NT2/D1 (cell line): ENCODE results near the gene ISOC1.

Experiments used
- DNase-seq: peaks from one replicate; pipeline ENCODE4 v3.0.0-alpha.2; 2011; ENCODE audit warnings: low read depth, low spot score
- H3K27me3 ChIP-seq: 2 replicates; pipeline ENCODE4 v1.6.0; 2011; ENCODE audit warnings: mild to moderate bottlenecking; ENCODE audit not compliant: insufficient read length, insufficient read depth
- H3K36me3 ChIP-seq: 2 replicates; pipeline ENCODE4 v1.6.1; 2011; ENCODE audit warnings: mild to moderate bottlenecking, low read length, mixed read lengths; ENCODE audit not compliant: insufficient read depth, insufficient read length
- H3K4me1 ChIP-seq: 2 replicates; pipeline ENCODE4 v1.5.1; 2011; ENCODE audit not compliant: insufficient read depth, insufficient read length
- H3K4me3 ChIP-seq: 2 replicates; pipeline ENCODE4 v1.5.1; 2011; ENCODE audit warnings: low read depth; ENCODE audit not compliant: insufficient read length
- H3K9ac ChIP-seq: 2 replicates; pipeline ENCODE4 v1.6.0; 2011; ENCODE audit warnings: low read depth; ENCODE audit not compliant: insufficient read length
- H3K9me3 ChIP-seq: 2 replicates; pipeline ENCODE4 v1.5.1; 2011; ENCODE audit warnings: mild to moderate bottlenecking, low read length; ENCODE audit not compliant: insufficient read depth
- SUZ12 ChIP-seq: IDR thresholded peaks from 2 replicates; pipeline ENCODE4 v1.6.1; 2011; ENCODE audit not compliant: insufficient read length, insufficient read depth; ENCODE audit errors: extremely low read depth
- YY1 ChIP-seq: IDR thresholded peaks from 2 replicates; pipeline ENCODE4 v1.6.1; 2011; ENCODE audit not compliant: insufficient read length, insufficient read depth
- ZNF274 ChIP-seq: IDR thresholded peaks from 2 replicates; pipeline ENCODE4 v1.6.1; 2011; ENCODE audit warnings: mild to moderate bottlenecking, low read depth, low read length

Gene ISOC1

GRCh38 chr5:129103397-129103796, 8.8 kb downstream of the ISOC1 start:
- H3K4me3 ChIP-seq = no peak overlapping the region
- TF ChIP-seq ZNF274 = no peak
- TF ChIP-seq SUZ12 = no peak
- H3K27me3 ChIP-seq = no peaks in the 10 kb centered on the region
- no peaks in the 10 kb centered on the region for H3K4me1 ChIP-seq
- no peak for DNase-seq
- peaks cover 17% of the 10 kb centered on the region for H3K36me3 ChIP-seq
- H3K9me3 ChIP-seq = no peaks in the 10 kb centered on the region
- H3K9ac ChIP-seq = no peak overlapping the region

DNA sequence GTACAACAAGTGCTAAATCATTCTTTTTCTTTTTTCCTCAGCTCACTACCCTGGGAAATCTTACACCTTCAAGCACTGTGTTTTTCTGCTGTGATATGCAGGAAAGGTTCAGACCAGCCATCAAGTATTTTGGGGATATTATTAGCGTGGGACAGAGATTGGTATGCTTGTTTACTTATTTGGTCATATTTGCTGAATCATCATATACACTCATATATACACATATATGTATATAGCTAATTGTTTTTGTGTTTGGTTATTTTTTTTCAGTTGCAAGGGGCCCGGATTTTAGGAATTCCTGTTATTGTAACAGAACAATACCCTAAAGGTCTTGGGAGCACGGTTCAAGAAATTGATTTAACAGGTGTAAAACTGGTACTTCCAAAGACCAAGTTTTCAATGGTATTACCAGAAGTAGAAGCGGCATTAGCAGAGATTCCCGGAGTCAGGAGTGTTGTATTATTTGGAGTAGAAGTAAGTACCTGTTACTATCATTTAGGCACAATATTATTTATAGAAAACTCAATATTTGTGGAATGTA, 10.4 kb downstream of the ISOC1 start:
- H3K36me3 ChIP-seq = peaks cover 17% of the 10 kb centered on the region
- no peak for DNase-seq
- TF ChIP-seq SUZ12 (no peak), YY1 (no peak), ZNF274 (no peak)

DNA sequence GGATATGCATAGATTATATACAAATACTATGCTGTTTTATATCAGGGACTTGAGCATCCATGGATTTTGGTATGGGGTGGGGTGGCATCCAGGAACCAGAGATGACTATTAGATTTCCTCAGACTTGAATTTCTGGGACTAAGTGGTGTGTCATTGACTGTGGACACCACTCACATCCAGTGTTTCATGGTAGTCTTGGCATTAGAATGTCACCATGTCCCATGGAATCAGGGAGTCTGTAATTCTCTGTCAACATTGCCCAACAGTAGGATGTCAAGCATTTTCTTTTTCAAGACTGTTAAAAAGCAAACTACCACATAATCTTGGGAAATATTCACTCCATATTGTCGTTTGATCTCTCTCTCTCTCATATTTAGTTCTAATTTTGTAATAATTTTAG, 13.1 kb downstream of the ISOC1 start:
- TF ChIP-seq YY1 (no peak), SUZ12 (no peak), ZNF274 (no peak)
- H3K4me1 ChIP-seq = no peaks in the 10 kb centered on the region
- no peak overlapping the region for H3K9ac ChIP-seq
- no peaks in the 10 kb centered on the region for H3K9me3 ChIP-seq
- no peaks in the 10 kb centered on the region for H3K27me3 ChIP-seq
- peaks cover 17% of the 10 kb centered on the region for H3K36me3 ChIP-seq
- no peak for DNase-seq
- H3K4me3 ChIP-seq = no peak overlapping the region

More for the DNA sequence above, 10.4 kb downstream of the ISOC1 start:
- no peaks in the 10 kb centered on the region for H3K27me3 ChIP-seq
- H3K4me3 ChIP-seq = no peak overlapping the region
- no peaks in the 10 kb centered on the region for H3K9me3 ChIP-seq
- no peak overlapping the region for H3K9ac ChIP-seq
- H3K4me1 ChIP-seq = no peaks in the 10 kb centered on the region

DNA sequence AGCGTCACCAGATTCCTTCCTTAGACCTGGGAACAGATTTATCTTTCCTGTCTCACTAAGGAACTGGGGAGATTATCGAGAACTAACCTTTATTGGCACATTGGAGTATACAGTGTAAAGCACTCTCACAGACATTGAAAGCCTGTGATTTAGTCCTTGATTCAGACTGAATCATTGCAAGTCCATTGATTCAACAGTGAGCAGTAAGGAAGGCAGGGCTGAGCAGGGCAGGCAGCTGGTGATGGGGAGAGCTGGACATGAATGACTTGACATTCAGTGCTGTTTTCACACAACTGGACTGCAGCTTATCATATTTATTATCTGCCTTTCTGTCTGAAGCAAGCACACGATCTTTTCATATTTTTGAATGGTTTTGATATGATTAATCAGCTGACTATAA, 16.2 kb downstream of the ISOC1 start:
- H3K4me3 ChIP-seq = no peak overlapping the region
- TF ChIP-seq YY1 (no peak), SUZ12 (no peak), ZNF274 (no peak)
- no peak for DNase-seq
- H3K9me3 ChIP-seq = no peaks in the 10 kb centered on the region
- H3K4me1 ChIP-seq = no peaks in the 10 kb centered on the region
- no peaks in the 10 kb centered on the region for H3K27me3 ChIP-seq
- no peak overlapping the region for H3K9ac ChIP-seq
- H3K36me3 ChIP-seq = peaks cover 19% of the 10 kb centered on the region

DNA sequence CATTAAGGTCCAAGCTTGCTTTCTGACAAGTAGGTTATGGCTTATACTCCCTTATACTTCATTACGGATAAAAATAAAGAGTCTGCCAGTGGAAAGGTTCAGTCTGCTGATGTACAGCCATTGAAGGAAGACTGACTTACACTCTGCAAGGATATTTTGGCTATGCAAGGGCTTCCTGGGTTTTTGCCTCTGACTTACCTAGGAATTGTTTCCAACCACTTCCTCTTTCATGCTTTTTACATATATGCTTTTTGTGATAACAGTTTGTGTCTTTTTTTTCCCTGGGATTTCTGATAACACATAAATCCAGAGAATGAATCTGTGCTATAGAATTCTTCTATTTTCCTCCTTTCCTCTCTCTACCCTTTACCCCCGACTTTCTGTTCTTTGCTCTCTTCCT, 16.8 kb downstream of the ISOC1 start:
- Histone ChIP-seq H3K9me3 (no peaks in the 10 kb centered on the region), H3K4me1 (no peaks in the 10 kb centered on the region), H3K27me3 (no peaks in the 10 kb centered on the region), H3K4me3 (no peak overlapping the region), H3K36me3 (peaks cover 15% of the 10 kb centered on the region), H3K9ac (no peak overlapping the region)
- TF ChIP-seq SUZ12 (no peak), YY1 (no peak), ZNF274 (no peak)
- no peak for DNase-seq

- no peaks in the 10 kb centered on the region for H3K27me3 ChIP-seq
- no peaks in the 10 kb centered on the region for H3K4me1 ChIP-seq
- H3K36me3 ChIP-seq = peaks cover 9% of the 10 kb centered on the region
- H3K9ac ChIP-seq = no peak overlapping the region
- TF ChIP-seq SUZ12 = no peak
- no peak for TF ChIP-seq YY1
- TF ChIP-seq ZNF274 = no peak
- no peak overlapping the region for H3K4me3 ChIP-seq
- H3K9me3 ChIP-seq = no peaks in the 10 kb centered on the region
- no peak for DNase-seq
Observed at GRCh38 chr5:129112295-129112694, 17.7 kb downstream of the ISOC1 start.

GRCh38 chr5:129113867-129114266, 19.3 kb downstream of the ISOC1 start:
- Histone ChIP-seq H3K9me3 (no peaks in the 10 kb centered on the region), H3K9ac (no peak overlapping the region), H3K4me1 (no peaks in the 10 kb centered on the region), H3K4me3 (no peak overlapping the region), H3K27me3 (no peaks in the 10 kb centered on the region), H3K36me3 (peaks cover 2% of the 10 kb centered on the region)
- no peak for TF ChIP-seq SUZ12
- TF ChIP-seq ZNF274 = no peak
- TF ChIP-seq YY1 = no peak
- no peak for DNase-seq
